Fibroblast of peridontal ligament (primary cell): Measurements from ENCODE around the gene PRM3.
A peak's percentile ranks its signal among the peaks of the same experiment; 100 is the strongest.

ENCODE experiments used
- DNase-seq: peaks from one replicate; pipeline ENCODE4 v3.0.0-alpha.2; 2010; ENCODE audit errors: extremely low read depth

Gene PRM3

DNA sequence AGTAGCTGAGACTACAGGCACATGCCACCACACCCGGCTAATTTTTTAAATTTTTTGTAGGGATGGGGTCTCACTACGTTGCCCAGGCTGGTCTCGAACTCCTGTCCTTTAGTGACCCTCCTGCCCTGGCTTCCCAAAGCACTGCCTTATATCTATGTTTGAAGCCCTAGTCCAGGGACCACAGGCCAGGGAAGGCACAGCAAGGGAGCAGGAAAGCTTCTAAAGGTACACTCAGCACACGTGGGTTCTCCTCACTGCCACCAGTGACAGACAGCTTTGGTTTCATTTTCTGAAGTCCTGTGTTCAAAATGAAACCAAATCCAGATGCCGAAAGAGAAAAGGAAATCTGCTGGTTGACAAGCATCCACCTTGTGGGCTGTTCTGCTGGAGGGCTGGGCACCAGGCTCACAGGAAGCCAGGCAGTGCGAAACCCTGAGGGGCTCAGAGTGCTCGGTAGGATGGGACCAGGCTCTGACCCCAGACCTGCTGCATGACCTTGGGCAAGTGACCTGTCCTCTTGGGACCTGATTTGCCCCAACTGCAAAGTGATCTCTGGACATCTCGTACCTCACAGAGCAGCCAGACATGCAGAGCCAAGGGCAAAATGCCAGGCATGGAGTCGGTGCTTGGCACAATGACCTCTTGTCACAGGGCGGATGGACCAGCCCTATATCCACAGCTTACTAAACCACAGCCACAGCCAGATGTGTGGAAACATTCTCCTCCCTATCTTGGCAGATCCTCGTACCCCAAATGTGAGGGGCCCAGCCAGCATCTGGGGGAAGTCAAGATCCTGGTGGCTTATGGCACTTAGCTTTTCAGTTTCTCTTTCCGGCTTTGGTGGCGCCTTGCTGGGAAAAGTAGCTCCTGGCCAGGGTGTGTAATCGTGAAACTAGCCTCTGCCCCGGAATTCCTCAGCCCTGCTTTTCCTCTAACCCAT is 14.6 kb downstream of the PRM3 start:
- peak; percentile 24 for DNase-seq

DNA sequence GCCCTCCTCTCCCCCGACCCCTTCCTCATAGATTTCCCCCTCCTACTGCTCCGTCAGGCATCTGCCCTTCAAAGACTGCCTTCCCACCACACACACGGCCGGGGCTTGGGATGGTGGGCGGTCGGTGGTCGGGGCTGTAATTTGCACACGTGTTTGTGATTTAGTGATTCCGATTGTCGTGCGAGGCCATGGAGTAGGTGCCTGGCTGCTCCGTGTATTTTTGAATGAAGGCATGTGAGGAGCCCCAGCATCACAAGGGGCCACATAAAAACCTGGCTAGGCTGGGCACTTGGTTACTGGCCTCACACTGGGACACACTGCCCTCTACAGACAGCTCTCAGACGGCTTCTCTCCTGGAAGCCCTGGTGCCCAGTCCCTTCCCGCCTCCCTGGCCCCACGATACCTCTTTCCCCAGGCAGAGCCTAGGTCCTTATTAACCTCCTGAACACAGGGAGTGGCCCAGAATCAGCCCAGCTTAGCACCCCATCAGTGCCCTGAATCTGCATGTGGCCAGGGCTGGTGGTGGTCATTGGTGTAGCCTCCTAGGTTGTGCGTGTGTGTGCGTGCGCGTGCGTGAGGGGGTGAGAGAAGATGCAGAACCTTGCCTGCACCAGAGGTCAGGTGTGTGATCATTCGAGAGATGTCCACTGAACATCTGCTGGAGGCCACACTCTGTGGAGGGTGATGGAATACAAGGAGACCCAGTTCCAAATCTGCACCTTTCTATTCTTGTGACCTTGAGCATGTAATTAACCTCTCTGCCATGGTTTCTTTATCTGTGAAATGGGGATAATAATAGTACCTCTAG is 16.1 kb downstream of the PRM3 start:
- DNase-seq, result peak; percentile 81

DNA sequence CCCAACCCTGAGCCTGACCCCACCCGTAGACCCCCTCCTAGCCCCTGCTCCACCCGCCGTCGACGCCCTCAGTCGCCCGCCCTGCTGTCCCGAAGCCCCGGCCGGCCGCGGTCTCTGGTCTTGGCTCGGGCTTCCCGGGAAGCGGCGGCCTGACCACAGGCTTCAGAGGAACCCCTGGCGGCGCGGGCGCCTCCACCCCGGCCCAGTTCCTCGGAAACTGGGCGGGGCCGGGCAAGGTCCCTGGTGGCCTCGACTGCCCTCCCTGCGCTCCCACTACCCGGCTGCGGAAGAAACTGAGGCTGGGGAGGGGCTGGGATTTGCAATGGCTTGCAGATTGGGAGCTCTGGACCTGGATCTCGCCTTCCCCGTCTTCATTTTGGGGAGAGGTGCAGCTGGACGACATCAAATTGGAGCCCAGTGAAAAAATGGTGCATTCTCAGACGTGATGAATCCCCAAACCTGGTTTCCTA is 16.7 kb downstream of the PRM3 start:
- DNase-seq, result peak; percentile 49

GRCh38 chr16:11255737-11256660 is 17.4 kb downstream of the PRM3 start, which contains the start of gene SOCS1:
Gene SOCS1 (minus strand): TSS chr16:11256204. CDS start chr16:11255478, 726 bp downstream.
- DNase-seq, result peak; percentile 81

GRCh38 chr16:11254913-11255736 is 18.3 kb downstream of the PRM3 start:
- peak; percentile 27 for DNase-seq

GRCh38 chr16:11253995-11254912 is 19.2 kb downstream of the PRM3 start:
- no peak for DNase-seq

- DNase-seq, result peak; percentile 21
These were observed 20.1 kb downstream of the PRM3 start for GRCh38 chr16:11253009-11253994.

DNA sequence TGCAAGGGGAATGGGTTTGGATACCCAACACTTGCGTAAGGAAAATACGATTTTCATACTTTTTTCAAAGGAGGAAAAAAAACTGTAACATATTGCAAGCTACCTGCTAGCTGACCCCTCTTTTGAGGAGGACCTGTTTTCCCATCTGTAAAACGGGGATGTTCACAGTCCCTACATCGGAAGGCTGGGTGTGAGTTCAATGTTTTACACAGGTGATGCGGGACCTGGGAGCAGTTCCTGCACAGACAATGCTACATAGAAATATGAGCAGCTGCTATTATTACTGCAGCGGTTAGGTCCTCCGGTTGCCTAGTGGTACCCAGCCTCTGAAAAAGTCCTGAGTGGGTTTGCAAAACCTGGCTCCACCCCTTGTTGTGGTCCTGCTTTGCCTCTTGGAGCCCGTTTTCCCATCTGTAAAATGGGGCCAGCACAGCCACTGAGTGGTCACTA is 20.9 kb downstream of the PRM3 start:
- no peak for DNase-seq

GRCh38 chr16:11251525-11252481 is 21.6 kb downstream of the PRM3 start:
- peak; percentile 71 for DNase-seq

- no peak for DNase-seq
These were observed 22.5 kb downstream of the PRM3 start for GRCh38 chr16:11250786-11251524.

GRCh38 chr16:11250091-11250785 is 23.2 kb downstream of the PRM3 start:
- DNase-seq, result no peak

GRCh38 chr16:11249233-11250061 is 24.0 kb downstream of the PRM3 start:
- no peak for DNase-seq

- no peak for DNase-seq
These were observed 25.3 kb downstream of the PRM3 start for GRCh38 chr16:11248133-11248532.

- DNase-seq, result no peak
These were observed 27.4 kb downstream of the PRM3 start for GRCh38 chr16:11245988-11246387.
